GM12872 (cell line): ENCODE measurements around the gene MED6.

Experiments
- CTCF ChIP-seq: IDR thresholded peaks from 3 replicates; pipeline ENCODE4 v1.5.1; 2011; ENCODE audit warnings: low read depth, mild to moderate bottlenecking, low read length, moderate library complexity; ENCODE audit not compliant: insufficient read depth

Gene MED6

GRCh38 chr14:70563869-70564268 is 36.6 kb downstream of the MED6 start:
- TF ChIP-seq CTCF = no peak

- TF ChIP-seq CTCF = no peak
Observed at GRCh38 chr14:70563417-70563816, 37.0 kb downstream of the MED6 start.

- TF ChIP-seq CTCF = no peak
Observed at GRCh38 chr14:70558356-70558755, 42.1 kb downstream of the MED6 start.

- TF ChIP-seq CTCF = no peak
Observed at GRCh38 chr14:70555890-70556289, 44.6 kb downstream of the MED6 start.

GRCh38 chr14:70538087-70538486 is 62.4 kb downstream of the MED6 start:
- no peak for TF ChIP-seq CTCF

GRCh38 chr14:70536830-70537229 is 63.6 kb downstream of the MED6 start:
- TF ChIP-seq CTCF = no peak

- TF ChIP-seq CTCF = no peak
Observed at GRCh38 chr14:70534904-70535303, 65.6 kb downstream of the MED6 start, which contains the start of gene ADAM20. Gene ADAM20 (minus strand): TSS chr14:70535004. CDS start chr14:70524757, 10,247 bp downstream.
